HG02884 (cell line): Measurements from ENCODE around the gene FRZB.
A peak's percentile ranks its signal among the peaks of the same experiment; 100 is the strongest.
"Not testable (repeated sequence)": the region's sequence is repeated elsewhere in the genome, so short reads cannot be mapped to it uniquely, and the experiment has no call there.

Experiments
- ATAC-seq: cut with Tn5 transposase; IDR thresholded peaks from one replicate; pipeline ENCODE4 v1.9.1; 2021; ENCODE audit warnings: mild to moderate bottlenecking, moderate library complexity; ENCODE audit not compliant: unreplicated experiment

FRZB gene, protein sequence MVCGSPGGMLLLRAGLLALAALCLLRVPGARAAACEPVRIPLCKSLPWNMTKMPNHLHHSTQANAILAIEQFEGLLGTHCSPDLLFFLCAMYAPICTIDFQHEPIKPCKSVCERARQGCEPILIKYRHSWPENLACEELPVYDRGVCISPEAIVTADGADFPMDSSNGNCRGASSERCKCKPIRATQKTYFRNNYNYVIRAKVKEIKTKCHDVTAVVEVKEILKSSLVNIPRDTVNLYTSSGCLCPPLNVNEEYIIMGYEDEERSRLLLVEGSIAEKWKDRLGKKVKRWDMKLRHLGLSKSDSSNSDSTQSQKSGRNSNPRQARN

DNA sequence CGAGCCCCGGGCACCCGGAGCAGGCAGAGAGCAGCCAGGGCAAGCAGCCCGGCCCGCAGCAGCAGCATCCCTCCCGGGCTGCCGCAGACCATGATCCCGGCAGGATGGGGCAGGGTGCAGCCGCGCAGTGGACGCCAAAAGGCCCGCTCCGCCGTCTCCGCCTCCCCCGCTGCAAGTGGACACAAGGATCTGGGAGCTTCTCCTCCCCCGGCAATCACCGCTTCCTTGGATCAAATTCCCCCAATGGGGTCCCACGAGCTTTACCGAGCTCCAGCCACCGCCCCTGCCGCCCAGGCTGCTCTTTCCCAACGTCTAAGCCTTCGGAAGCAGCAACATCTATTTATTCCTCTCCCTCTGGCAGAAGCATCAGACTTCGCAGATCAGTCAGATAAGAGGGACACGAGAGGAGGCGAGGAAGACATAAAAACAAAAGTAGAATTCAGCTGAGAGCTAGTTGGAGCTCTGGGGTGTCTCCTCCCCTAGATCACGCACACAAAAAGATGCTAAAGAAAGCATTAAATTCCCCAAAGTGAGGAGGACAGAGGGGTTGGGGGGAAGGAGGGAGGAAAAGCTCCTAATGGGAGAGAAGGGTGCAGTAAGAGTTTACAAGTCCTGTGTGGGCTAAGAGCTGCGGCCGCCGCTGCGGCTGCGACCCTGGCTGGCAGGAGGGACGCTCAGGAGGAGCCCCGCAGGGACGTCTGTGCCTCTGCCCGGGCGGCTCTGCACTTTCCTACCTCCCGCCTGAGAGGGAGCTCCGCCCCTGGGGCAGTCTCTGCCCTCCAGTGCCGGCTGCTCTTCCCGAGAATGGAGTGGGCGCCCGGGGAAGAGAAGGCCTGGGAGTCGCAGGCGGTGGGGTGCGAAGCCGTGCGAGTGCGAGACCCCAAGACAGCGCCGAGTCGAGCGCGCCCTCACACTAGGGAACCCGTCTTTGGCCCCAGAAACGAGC lies at the start of gene FRZB:
Gene FRZB, minus strand, starts transcription at position 177 of the 946 bp plus-strand sequence. Its CDS starts 85 bp downstream, at position 92.
- peak; percentile 41 for ATAC-seq

DNA sequence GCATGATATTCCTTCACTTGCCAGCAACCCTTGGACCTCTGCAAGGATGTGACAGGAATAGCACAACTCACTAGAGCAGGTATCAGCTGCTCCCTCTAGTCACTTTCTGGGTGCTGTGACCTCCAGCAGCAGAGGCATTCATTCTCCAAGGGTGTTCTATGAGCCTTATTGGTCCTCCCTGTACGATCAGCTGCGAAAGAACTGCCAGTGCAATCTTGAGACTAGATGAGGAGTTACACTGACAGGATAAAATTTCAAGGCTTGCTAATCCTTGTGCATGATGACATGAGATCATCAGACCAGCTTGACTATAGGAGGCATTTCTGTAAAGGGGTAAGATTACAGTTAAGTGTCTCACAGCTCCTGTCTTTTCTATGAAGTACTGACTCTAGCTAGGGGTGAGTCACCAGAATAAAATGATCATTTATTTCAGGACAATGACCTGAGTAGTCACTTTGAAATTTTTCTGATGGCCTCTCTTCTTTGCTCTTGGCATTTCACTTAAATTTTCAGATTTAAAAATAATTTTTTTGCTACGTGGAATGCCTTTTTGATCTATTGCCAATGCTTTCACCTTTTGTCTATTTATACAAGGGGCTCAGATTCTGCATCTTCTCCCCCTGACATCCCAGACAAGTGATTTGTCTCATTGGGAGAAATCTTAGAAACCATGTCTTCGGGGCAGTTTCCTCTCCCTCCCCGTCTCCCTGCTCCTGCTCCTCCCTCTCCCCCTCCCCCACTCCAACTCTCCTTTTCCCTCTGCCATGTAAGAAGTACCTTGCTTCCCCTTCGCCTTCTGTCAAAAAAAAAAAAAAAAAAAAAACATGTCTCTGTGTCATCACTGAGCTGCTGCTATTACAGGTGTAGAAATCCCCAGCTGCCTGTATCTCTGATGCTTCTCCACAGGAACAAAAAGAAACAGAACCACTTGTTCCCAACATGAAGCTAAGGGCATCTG lies 49.2 kb upstream of the FRZB start:
- ATAC-seq = no peak

DNA sequence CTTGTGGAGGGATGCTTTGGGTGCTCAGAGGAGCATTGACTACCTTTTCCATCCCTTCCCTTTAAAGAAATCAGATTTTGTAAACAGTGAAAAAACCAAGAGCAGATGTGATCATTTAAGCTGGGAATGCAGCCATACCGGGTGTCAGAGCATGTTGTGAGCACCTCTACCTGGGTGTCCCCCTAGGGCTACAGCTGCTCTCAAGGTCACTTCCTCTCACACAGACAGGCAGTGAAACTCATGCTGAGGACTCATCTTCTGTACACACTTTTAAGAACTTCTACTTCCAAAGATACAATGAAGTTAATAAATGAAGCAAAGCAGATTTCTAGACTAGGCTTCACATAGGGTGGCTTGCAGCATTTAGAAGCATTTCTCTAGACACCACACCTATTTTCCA lies 48.4 kb upstream of the FRZB start:
- ATAC-seq = no peak

DNA sequence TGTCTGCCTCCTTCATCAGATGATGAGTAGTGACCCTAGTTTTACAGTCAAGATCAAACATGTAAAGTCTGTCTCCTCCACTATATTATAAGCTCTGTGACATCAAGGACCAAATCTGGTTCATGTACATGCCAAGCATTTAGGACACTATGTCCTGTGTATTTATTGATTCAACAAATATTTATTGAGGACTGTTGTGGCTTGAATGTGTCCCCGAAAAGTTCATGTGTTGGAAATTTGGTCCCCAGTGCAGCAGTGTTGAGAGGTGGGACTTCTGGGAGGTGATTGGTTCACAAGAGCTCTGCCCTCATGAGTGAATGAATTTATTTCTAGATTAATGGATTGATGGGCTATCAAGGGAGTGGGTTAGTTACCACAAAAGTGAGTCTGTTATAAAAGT lies 46.6 kb upstream of the FRZB start:
- ATAC-seq = no peak

DNA sequence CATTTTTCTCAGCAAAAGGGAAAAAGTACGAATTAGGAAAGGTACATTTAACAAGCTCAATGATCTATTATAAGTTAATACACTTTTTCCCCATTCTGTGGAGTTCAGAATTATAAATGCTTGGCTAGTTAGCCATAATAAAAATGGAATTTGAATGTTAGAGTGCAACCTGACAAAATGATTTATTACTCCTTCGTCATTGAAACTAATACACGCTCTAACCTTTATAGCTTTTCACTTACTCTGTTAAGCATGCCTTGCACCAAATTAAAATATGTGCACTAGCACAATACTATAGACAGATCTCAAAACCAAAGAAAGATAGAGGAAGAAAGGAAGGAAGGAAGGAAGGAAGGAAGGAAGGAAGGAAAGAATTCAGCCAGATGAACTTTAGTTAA lies 46.1 kb upstream of the FRZB start:
- ATAC-seq = no peak

DNA sequence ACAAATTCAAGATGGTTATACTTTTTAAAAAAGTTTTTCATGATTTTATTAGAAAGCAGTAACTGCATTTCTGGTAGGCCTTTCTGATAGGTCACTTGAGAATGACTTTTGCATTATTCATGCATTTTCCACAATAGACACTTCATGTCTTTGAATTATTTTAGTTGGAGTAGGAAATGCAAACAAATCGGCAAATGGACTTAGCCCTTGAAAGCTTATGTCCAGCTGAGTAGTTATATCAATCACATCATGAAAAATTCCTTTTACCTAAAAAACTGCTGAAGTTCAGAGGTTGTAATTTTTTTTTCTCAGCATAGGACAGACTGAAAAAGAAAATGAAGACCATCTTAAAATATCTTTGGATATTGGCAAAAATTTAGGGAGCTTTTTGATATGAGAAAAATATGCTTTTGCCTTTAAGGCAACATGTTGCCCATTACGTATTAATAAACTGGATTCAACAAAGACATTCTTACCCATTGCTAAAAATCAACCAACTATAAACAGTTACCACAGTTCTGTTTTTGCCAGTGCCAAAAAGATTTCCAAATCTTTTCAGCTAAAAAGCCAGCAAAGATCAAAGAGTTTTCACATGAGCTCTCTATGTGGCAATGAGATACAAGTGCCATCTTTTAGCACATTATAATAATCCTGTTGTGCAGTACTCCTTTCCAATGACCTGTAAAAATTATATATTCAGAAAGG lies 45.5 kb upstream of the FRZB start:
- ATAC-seq = no peak

DNA sequence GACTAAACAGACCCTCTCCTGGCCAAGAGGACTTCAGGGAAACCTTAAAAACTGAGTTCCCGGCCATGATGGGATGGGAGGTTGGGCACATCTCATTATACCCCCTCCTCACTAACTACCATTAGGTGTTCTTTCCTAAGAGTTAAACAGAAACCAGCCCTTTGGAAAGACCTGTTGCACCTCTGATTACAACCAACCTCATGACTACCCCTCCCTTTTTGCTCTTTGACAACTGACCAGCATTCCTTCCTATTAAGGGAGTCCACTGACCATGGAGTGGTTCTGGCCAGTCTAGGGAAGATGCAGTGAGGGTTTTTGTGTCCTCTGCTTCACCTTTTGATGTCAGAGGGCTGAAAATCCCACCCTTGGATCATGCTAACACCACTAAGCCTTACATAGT lies 44.5 kb upstream of the FRZB start:
- no peak for ATAC-seq

DNA sequence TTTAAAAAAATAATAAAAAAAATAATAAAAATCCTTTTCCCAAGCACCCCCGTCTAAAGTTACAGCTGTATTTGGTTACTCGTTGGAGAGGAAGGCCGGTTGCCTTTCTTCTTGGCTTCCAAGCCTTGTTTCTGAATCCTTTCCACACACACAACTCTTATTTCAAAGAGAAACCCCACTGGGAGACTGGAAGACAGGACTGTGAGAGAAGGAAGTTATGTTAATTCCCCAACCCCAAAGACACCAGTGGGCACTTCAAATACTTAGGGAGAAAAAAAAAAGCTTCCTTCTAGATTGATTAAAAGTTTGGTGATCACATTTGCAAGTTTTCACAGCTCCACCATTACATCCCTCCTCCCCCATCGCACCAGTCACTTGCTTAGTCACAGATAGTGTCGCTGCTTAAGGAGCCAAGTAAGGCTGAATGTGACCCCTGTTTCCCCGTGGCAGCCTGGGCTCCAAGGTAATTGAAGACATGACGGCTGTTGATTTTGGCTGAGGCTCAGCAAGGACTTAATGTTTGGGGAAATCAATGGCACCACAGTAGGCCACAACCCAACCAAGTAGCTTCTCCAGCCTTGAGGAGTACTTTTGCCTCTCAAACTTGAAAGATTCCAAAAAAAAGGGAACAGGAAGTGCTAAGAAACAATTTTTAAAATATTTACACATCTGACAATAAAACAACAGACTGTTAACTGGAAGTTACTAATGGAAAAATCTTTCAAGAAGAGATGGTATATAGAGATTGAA lies 40.8 kb upstream of the FRZB start:
- no peak for ATAC-seq

DNA sequence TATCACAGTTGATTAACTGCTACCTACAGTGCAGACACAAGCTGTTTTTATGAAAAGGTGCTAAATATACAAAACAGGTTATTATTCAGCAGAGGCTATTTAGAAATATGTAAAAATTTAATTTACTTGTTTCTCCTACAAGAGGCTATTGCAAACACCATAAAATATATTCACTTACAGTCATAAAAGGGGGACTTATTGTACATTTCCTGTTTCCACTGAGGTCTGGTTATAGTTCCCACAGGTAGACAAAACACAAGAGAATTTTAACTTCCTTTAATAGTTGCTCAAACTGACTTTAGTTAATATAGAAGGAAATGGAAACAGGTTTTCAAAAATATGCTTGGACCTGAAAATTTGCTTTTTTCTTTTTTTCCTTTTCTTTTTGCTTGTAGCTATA lies 40.0 kb upstream of the FRZB start:
- ATAC-seq = no peak

DNA sequence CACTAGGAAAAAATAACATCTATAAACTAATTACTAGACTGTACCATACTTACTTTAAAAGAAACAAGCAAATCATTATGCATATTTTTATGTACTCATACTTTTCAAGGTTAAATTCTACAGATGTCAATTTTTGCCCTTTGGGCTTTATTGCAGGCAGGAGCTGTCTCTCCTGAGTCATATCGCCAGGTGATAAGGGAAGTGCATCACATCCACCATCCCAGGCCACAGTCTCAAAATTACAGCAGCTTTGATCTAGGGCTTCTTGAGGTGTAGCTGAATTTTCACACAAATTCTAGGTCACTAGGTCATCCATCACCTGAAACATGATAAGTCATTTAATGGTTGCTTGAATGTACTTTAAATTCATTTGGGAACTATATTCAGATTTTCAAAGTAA lies 38.4 kb upstream of the FRZB start:
- ATAC-seq = no peak

DNA sequence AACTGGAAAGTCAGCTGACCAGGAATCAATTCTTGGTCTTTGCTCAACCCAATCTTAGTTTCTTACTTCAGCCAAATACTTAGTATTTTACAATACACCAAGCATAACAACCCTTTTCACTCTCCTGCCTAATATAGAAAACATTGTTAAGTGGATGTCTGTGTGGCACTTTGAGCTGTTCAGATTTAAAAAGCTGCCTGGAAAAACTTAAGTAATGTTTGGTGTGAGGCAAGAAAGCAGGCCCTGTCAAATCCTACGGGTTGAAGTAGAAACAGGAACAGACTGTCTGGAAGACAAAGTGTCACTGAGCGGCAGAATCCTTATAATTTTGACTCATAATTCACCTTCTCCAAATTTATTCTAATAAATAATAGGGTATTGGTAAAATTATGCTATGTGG lies 37.1 kb upstream of the FRZB start:
- ATAC-seq = no peak

DNA sequence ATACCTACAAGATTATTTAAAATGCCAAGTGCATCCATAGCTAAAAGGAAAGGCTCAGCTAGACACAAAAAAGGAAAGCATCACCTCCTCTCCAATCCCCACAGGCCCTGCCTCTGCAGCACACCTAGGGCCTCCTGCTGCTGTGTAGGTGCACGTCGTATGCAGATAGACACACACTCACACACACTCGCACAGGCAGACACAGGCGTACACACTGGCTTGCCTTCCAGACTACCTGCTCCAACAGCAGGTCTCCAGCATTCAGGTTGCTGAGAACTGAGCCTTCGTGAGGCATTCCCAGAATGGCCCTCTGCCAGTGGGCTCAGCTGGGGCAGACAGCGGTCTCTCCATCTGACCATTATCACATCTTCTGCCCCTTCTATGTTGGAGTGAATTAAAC lies 35.3 kb upstream of the FRZB start:
- no peak for ATAC-seq

DNA sequence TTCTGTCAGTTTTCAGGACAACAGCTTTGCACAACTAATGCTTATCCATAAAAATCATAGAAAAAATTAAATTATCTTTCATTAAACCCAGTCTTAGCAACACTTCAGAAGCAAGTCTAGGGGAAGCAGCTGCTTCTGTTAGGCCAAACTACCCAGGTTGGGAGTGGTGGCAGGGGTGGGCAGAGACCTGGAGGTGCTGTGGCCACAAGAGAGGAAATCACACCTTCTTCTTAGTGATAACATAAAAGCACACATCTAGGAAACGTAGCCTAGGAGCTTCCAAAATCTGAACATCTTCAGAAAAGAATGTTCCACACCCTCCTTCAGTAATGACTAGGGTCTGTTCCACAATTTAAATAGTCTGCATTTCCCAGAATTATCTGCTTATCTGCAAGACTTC lies 32.3 kb upstream of the FRZB start:
- ATAC-seq = no peak

DNA sequence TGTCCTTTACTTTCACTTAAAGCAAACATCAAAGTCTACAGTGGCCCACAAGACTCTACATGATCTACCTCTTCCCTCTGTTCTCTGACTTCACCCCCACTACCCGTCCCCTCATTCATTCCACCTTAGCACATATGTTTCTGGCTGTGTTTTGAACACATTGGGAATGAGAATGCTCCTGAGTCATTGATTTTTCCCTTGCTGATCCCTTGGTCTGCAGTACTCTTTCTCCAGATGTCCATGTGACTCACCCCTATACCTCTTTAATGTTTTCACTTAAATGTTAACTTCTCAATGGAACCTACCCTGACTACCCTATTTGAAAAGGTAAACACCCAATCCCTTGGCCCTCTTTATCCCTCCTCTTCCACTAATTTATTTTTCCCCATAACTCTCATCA lies 30.7 kb upstream of the FRZB start:
- ATAC-seq = no peak

DNA sequence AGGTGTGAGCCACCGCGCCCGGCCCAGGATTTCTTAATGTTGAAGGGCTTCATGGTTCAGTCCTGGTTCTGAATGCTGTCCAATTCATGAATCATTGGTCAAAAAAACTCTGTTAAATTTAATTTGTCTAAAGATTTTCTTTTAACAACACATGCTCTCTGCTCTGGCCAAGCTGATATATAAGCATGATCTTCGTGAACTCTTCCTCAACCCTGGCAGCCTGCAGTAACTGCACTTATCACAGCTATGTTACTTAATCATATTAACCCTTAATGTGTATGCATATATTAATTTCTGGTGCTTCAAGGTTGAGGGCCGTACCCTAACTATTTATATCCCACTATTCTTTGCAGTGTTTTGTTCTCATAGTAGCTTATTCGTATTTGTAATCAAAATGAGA lies 29.4 kb upstream of the FRZB start:
- no peak for ATAC-seq

DNA sequence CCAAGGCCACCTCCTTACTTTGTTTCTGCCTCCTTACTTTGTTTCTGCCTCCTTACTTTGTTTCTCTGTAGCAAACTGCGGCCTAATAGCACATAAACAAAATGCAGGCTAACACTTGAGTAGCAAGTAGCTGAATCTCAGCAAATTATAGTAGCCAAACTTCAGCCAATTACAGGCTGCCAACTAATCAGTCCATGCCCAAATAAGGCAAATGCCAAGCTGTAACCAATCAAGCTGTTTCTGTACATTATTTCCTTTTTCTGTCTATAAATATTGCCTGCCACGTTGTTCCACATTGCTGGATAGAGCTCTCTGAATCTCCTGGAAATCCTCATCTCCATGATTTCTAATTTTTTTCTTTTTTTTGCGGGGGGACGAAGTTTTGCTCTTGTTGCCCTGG lies 28.7 kb upstream of the FRZB start:
- no peak for ATAC-seq

DNA sequence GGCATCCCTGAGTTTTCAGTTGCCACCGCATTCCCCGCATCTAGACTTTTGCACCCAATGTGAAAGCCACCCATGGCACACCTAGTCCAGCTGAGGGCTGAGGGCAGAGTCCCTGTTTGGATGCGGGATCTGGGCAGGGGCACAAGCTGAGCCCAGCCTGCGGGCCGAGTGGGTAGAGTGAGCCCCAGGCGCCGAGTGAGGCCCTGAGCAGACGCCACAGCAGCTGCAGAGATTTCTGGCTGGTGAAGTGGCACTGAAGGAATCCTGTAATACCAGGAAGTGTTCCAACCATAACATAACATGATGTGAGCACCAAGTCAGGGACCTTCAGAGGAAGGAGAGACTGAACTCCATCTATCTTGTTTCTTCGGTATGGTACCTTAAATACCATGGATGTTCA lies 27.7 kb upstream of the FRZB start:
- ATAC-seq = no peak

DNA sequence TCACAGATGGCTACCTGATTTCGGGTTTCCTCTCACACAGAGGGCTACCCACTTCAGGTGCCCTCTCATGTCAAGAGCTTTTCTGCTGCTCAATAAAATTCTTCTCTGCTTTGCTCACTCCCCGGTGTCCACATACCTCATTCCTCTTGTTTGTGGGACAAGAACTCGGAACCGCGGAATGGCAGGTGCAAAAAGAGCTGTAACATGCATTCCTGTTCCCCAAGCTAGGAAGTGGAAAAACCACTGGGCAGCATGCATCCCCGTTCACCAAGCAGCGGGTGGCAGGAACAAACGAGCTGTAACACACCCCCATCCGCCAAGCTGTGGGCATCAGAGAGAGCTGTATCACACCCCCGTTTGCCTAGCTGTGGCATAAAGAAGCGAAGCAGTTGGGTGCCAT lies 27.2 kb upstream of the FRZB start:
- no peak for ATAC-seq

DNA sequence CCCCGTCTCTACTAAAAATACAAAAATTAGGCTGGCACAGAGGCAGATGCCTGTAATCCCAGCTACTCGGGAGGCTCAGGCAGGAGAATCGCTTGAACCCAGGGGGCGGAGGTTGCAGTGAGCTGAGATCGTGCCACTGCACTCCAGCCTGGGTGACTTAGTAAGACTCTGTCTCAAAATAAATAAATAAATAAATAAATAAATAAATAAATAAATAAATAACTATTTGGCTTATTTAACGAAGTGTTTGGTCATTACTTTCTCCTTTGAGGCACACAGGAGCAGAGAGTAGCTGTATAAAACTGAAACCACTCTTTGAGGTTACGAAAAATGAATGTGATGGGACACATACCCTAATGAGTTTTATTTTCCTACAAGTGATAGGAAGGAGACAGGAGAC lies 26.6 kb upstream of the FRZB start:
- ATAC-seq = not testable (repeated sequence)

DNA sequence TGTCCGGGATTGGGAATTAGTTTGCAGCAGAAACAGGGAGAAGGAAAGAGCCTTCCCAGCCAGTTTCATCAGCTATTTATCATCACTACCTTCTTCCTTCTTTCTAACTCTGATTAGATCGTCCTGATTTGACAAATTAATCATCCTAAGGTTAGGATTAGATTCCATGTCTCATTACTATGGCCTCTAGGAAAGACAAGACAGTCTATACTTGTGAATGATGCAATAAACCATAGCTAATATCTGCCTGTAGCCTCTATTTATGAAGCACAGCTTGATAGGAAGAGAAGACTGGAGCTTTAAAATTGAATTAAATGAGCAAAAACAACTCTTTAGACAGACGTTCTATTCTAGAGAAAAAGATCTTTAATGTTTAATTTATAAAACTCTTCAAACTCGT lies 25.2 kb upstream of the FRZB start:
- no peak for ATAC-seq
